ENCODE results near the gene GALNT13. TPM values are rescaled to one million over a fixed set of nuclear protein-coding genes. Genes with fewer than 3 reads are reported as not detected.

GALNT13 gene
- total and polyA plus RNA-seq, 10 of the 15 experiments (the other 5 are each of a cell fraction or from before 2014, with no cell fraction given), result 0.04 TPM; not detected in 9

- H3K4me2 ChIP-seq (ENCODE audit: control insufficient read depth, insufficient read depth), result no peak overlapping the region
- H3K27ac ChIP-seq (ENCODE audit: control insufficient read depth, insufficient read depth), result no peak overlapping the region
- no peak overlapping the region for H3K4me3 ChIP-seq
- H3K79me2 ChIP-seq (ENCODE audit: control insufficient read depth, insufficient read depth, low read length), result no peaks in the 10 kb centered on the region
- ATAC-seq, result no peak
- whole genome bisulfite sequencing (ENCODE audit: insufficient coverage, insufficient replicate concordance, low lambda C conversion rate, missing lambda C conversion rate), result 25% methylated on average over 2 of the region's 2 CpGs
- BruUV-seq (replicated peaks), result no TSS peak
- H2AFZ ChIP-seq (ENCODE audit: control insufficient read depth, low read depth, low read length), result no peak overlapping the region
- ChIA-PET RAD21 (ENCODE audit: unreplicated experiment) (no interaction called here), SMC1A (ENCODE audit: uncharacterized antibody, unreplicated experiment) (no interaction called here), CTCF (interaction anchor here (0.7 kb wide), 1 partner anchor 202 kb away, joined by 3 read pairs; no protein-coding TSS in a partner anchor), POLR2A (interaction anchor here (0.6 kb wide), 1 partner anchor 97 kb away, joined by 3 read pairs; no protein-coding TSS in a partner anchor)
- DNase-seq (ENCODE audit: low read depth, low spot score), result no peak
- in situ Hi-C loops (cut with MboI) (no loop called here), intact Hi-C loops (cut with micrococcal nuclease; ENCODE audit: unreplicated experiment) (no loop called here)
- no peaks in the 10 kb centered on the region for H3K36me3 ChIP-seq (ENCODE audit: control insufficient read depth in 2 of 2, insufficient read depth in 2 of 2, low read length in 1 of 2)
- no peak for FAIRE-seq
- H3K4me1 ChIP-seq (ENCODE audit: control insufficient read depth, insufficient read depth, low read length), result no peaks in the 10 kb centered on the region
- no peak overlapping the region for H3K9ac ChIP-seq (ENCODE audit: control insufficient read depth, insufficient read depth, low read length)
- H3K9me3 ChIP-seq (replicated peaks; ENCODE audit: control insufficient read depth, insufficient read depth, low read length), result no peaks in the 10 kb centered on the region
- no peaks in the 10 kb centered on the region for H4K20me1 ChIP-seq (ENCODE audit: control insufficient read depth, insufficient read depth)
- H3K27me3 ChIP-seq (replicated peaks in 1 of 2; ENCODE audit: control insufficient read depth in 2 of 2, insufficient read depth in 2 of 2, low read length in 1 of 2), result no peaks in the 10 kb centered on the region
- TF ChIP-seq EGR1 (IDR thresholded peaks at IDR 0.05; ENCODE audit: borderline replicate concordance in 1 of 2, low read depth in 2 of 2, low read length in 2 of 2), result no peak
- TF ChIP-seq, protein P1, sequence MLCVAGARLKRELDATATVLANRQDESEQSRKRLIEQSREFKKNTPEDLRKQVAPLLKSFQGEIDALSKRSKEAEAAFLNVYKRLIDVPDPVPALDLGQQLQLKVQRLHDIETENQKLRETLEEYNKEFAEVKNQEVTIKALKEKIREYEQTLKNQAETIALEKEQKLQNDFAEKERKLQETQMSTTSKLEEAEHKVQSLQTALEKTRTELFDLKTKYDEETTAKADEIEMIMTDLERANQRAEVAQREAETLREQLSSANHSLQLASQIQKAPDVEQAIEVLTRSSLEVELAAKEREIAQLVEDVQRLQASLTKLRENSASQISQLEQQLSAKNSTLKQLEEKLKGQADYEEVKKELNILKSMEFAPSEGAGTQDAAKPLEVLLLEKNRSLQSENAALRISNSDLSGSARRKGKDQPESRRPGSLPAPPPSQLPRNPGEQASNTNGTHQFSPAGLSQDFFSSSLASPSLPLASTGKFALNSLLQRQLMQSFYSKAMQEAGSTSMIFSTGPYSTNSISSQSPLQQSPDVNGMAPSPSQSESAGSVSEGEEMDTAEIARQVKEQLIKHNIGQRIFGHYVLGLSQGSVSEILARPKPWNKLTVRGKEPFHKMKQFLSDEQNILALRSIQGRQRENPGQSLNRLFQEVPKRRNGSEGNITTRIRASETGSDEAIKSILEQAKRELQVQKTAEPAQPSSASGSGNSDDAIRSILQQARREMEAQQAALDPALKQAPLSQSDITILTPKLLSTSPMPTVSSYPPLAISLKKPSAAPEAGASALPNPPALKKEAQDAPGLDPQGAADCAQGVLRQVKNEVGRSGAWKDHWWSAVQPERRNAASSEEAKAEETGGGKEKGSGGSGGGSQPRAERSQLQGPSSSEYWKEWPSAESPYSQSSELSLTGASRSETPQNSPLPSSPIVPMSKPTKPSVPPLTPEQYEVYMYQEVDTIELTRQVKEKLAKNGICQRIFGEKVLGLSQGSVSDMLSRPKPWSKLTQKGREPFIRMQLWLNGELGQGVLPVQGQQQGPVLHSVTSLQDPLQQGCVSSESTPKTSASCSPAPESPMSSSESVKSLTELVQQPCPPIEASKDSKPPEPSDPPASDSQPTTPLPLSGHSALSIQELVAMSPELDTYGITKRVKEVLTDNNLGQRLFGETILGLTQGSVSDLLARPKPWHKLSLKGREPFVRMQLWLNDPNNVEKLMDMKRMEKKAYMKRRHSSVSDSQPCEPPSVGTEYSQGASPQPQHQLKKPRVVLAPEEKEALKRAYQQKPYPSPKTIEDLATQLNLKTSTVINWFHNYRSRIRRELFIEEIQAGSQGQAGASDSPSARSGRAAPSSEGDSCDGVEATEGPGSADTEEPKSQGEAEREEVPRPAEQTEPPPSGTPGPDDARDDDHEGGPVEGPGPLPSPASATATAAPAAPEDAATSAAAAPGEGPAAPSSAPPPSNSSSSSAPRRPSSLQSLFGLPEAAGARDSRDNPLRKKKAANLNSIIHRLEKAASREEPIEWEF (IDR thresholded peaks at IDR 0.05; ENCODE audit: insufficient replicate concordance, low read depth, low read length), result no peak
- TF ChIP-seq NR2F1 (conservative IDR thresholded peaks at IDR 0.05), result no peak
- TF ChIP-seq SRF (IDR thresholded peaks at IDR 0.05; ENCODE audit: low read depth in 2 of 2, low read length in 2 of 2), result no peak
- no peak for TF ChIP-seq IRF5 (IDR thresholded peaks at IDR 0.05; ENCODE audit: borderline replicate concordance)
- TF ChIP-seq, protein P2, sequence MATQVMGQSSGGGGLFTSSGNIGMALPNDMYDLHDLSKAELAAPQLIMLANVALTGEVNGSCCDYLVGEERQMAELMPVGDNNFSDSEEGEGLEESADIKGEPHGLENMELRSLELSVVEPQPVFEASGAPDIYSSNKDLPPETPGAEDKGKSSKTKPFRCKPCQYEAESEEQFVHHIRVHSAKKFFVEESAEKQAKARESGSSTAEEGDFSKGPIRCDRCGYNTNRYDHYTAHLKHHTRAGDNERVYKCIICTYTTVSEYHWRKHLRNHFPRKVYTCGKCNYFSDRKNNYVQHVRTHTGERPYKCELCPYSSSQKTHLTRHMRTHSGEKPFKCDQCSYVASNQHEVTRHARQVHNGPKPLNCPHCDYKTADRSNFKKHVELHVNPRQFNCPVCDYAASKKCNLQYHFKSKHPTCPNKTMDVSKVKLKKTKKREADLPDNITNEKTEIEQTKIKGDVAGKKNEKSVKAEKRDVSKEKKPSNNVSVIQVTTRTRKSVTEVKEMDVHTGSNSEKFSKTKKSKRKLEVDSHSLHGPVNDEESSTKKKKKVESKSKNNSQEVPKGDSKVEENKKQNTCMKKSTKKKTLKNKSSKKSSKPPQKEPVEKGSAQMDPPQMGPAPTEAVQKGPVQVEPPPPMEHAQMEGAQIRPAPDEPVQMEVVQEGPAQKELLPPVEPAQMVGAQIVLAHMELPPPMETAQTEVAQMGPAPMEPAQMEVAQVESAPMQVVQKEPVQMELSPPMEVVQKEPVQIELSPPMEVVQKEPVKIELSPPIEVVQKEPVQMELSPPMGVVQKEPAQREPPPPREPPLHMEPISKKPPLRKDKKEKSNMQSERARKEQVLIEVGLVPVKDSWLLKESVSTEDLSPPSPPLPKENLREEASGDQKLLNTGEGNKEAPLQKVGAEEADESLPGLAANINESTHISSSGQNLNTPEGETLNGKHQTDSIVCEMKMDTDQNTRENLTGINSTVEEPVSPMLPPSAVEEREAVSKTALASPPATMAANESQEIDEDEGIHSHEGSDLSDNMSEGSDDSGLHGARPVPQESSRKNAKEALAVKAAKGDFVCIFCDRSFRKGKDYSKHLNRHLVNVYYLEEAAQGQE (IDR thresholded peaks at IDR 0.05; ENCODE audit: low read depth, low read length), result no peak
- no peak for TF ChIP-seq RUNX3 (IDR thresholded peaks at IDR 0.05; ENCODE audit: low read length)
- TF ChIP-seq SREBF2 (IDR thresholded peaks at IDR 0.05; ENCODE audit: low read length), result no peak
- TF ChIP-seq, protein P3, sequence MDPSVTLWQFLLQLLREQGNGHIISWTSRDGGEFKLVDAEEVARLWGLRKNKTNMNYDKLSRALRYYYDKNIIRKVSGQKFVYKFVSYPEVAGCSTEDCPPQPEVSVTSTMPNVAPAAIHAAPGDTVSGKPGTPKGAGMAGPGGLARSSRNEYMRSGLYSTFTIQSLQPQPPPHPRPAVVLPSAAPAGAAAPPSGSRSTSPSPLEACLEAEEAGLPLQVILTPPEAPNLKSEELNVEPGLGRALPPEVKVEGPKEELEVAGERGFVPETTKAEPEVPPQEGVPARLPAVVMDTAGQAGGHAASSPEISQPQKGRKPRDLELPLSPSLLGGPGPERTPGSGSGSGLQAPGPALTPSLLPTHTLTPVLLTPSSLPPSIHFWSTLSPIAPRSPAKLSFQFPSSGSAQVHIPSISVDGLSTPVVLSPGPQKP (IDR thresholded peaks at IDR 0.05; ENCODE audit: low read depth, low read length), result no peak
- no peak for TF ChIP-seq USF1 (IDR thresholded peaks at IDR 0.05; ENCODE audit: borderline replicate concordance, extremely low read length, insufficient read depth, low read depth, low read length)
- TF ChIP-seq SP1 (IDR thresholded peaks at IDR 0.05; ENCODE audit: low read depth, low read length), result no peak
Observed at GRCh38 chr2:154120706-154121105, 249.0 kb downstream of the GALNT13 start.

Data from GM12878 (cell line).